Fibroblast of pulmonary artery (primary cell): ENCODE data around the gene CFLAR.
"Not testable (repeated sequence)": the region's sequence is repeated elsewhere in the genome, so short reads cannot be mapped to it uniquely, and the experiment has no call there.

Experiments used
- DNase-seq: peaks from one replicate; pipeline ENCODE4 v3.0.0-alpha.2; 2010; ENCODE audit warnings: low read depth
- H3K4me3 ChIP-seq: replicated peaks from 2 replicates; pipeline ENCODE4 v1.5.1; 2011; ENCODE audit warnings: low read depth, mild to moderate bottlenecking, control low read depth, low read length, moderate library complexity
- CTCF ChIP-seq: IDR thresholded peaks from 2 replicates; pipeline ENCODE4 v1.5.1; 2011; ENCODE audit warnings: mild to moderate bottlenecking, control low read depth, low read length, inconsistent platforms; ENCODE audit errors: missing control alignments

Gene CFLAR

GRCh38 chr2:201109186-201109585 lies 6.8 kb upstream of the CFLAR start:
- TF ChIP-seq CTCF, result no peak
- no peak for DNase-seq
- no peak overlapping the region for H3K4me3 ChIP-seq

- no peak for TF ChIP-seq CTCF
- H3K4me3 ChIP-seq, result no peak overlapping the region
Measured at GRCh38 chr2:201110615-201111014, 5.3 kb upstream of the CFLAR start.

GRCh38 chr2:201111096-201111495 lies 4.9 kb upstream of the CFLAR start:
- no peak for TF ChIP-seq CTCF
- no peak for DNase-seq
- H3K4me3 ChIP-seq, result no peak overlapping the region

More at GRCh38 chr2:201110615-201111014, 5.3 kb upstream of the CFLAR start:
- DNase-seq, result no peak

GRCh38 chr2:201114350-201114749 lies 1.6 kb upstream of the CFLAR start:
- DNase-seq, result no peak
- no peak for TF ChIP-seq CTCF
- H3K4me3 ChIP-seq, result peak overlapping the region; percentile 36

- H3K4me3 ChIP-seq, result peak overlapping the region; percentile 36
- no peak for TF ChIP-seq CTCF
- DNase-seq, result no peak
Measured at GRCh38 chr2:201114846-201115245, 1.1 kb upstream of the CFLAR start.

GRCh38 chr2:201116959-201117734 lies 1.2 kb downstream of the CFLAR start:
- H3K4me3 ChIP-seq, result peak overlapping the region; percentile 79
- peak; percentile 43 for TF ChIP-seq CTCF
- peak; percentile 93 for DNase-seq

- H3K4me3 ChIP-seq, result peak overlapping the region; percentile 79
- DNase-seq, result not testable (repeated sequence)
Measured at GRCh38 chr2:201117735-201118094, 1.8 kb downstream of the CFLAR start.
